IMR-90 (cell line): ENCODE measurements around the gene ZNF74. TPM values are rescaled to one million over a fixed set of nuclear protein-coding genes. Genes with fewer than 3 reads are reported as not detected.

Experiments
- ATAC-seq: fragments of 200-7000 bp; cut with Tn5 transposase; 2 replicates; pipeline ENCODE4 v1.9.1; 2020; ENCODE audit warnings: low read depth, mild to moderate bottlenecking, moderate library complexity
- BruUV-seq: library from RNA; stranded (reverse); fragments of 400-500 nt; replicated peaks from 2 replicates; lab custom pipeline; 2021; lab: Mats Ljungman, UMichigan
- CTCF ChIA-PET: fragments of 300-600 bp; formaldehyde crosslinking; extraction: SDS; loops from one replicate; lab custom pipeline; 2021; ENCODE audit warnings: antibody characterized with exemption; lab: Yijun Ruan, JAX
- POLR2A ChIA-PET: fragments of 300-600 bp; sonication (Branson Sonifier 250); formaldehyde crosslinking; loops from one replicate; lab custom pipeline; 2022; ENCODE audit warnings: antibody characterized with exemption; ENCODE audit not compliant: unreplicated experiment; lab: Charles Lee
- DNase-seq: peaks from one replicate; pipeline ENCODE4 v3.0.0; 2013
- H2AFZ ChIP-seq: replicated peaks from 2 replicates; pipeline ENCODE3; 2013; ENCODE audit warnings: low read length, mild to moderate bottlenecking; ENCODE audit not compliant: poor library complexity
- H2AK5ac ChIP-seq: 2 replicates; pipeline ENCODE4 v1.6.1; 2013; ENCODE audit warnings: low read depth, low read length, inconsistent platforms
- H2AK9ac ChIP-seq: replicated peaks from 2 replicates; pipeline ENCODE3; 2013; ENCODE audit warnings: mild to moderate bottlenecking, low read depth, low read length, moderate library complexity; ENCODE audit not compliant: poor library complexity
- H2BK120ac ChIP-seq: 2 replicates; pipeline ENCODE4 v1.6.1; 2013; ENCODE audit warnings: low read depth, low read length, inconsistent platforms
- H2BK15ac ChIP-seq: 3 replicates; pipeline ENCODE4 v1.6.1; 2013; ENCODE audit warnings: low read depth, low read length, inconsistent platforms
- H2BK20ac ChIP-seq: 2 replicates; pipeline ENCODE4 v1.6.1; 2013; ENCODE audit warnings: low read depth, mild to moderate bottlenecking, inconsistent platforms, low read length, moderate library complexity
- H2BK5ac ChIP-seq: 2 replicates; pipeline ENCODE4 v1.6.1; 2013; ENCODE audit warnings: mild to moderate bottlenecking, low read depth, low read length, inconsistent platforms; ENCODE audit not compliant: poor library complexity, severe bottlenecking
- H3K14ac ChIP-seq: replicated peaks from 2 replicates; pipeline ENCODE4 v1.6.1; 2013; ENCODE audit warnings: low read depth, low read length, inconsistent platforms
- H3K18ac ChIP-seq: 2 replicates; pipeline ENCODE4 v1.6.1; 2013; ENCODE audit warnings: low read depth, low read length, control low read depth
- H3K23ac ChIP-seq: 2 replicates; pipeline ENCODE4 v1.6.1; 2013; ENCODE audit warnings: low read depth, low read length, inconsistent platforms
- H3K27ac ChIP-seq: 2 replicates; pipeline ENCODE4 v1.5.1; 2013; ENCODE audit warnings: mild to moderate bottlenecking, control low read depth, low read length; ENCODE audit not compliant: insufficient read depth
- H3K27me3 ChIP-seq: 2 replicates; pipeline ENCODE4 v1.6.1; 2013; ENCODE audit warnings: low read length; ENCODE audit not compliant: control insufficient read depth, insufficient read depth
- H3K36me3 ChIP-seq: 2 replicates; pipeline ENCODE4 v1.6.1; 2013; ENCODE audit warnings: low read length, mixed read lengths; ENCODE audit not compliant: control insufficient read depth, insufficient read depth
- H3K4ac ChIP-seq: 2 replicates; pipeline ENCODE4 v1.6.1; 2013; ENCODE audit warnings: low read depth, low read length, inconsistent platforms
- H3K4me1 ChIP-seq: 2 replicates; pipeline ENCODE4 v1.6.1; 2013; ENCODE audit warnings: low read length, mixed read lengths; ENCODE audit not compliant: control insufficient read depth, insufficient read depth
- H3K4me2 ChIP-seq: 2 replicates; pipeline ENCODE4 v1.6.1; 2013; ENCODE audit warnings: low read depth, mild to moderate bottlenecking, control low read depth, low read length, moderate library complexity
- H3K4me3 ChIP-seq: 2 replicates; pipeline ENCODE4 v1.5.1; 2013; ENCODE audit warnings: low read depth, mild to moderate bottlenecking, control low read depth, low read length, moderate library complexity; ENCODE audit not compliant: insufficient read depth
- H3K56ac ChIP-seq: 2 replicates; pipeline ENCODE4 v1.6.1; 2013; ENCODE audit warnings: low read length, inconsistent platforms; ENCODE audit not compliant: insufficient read depth; ENCODE audit errors: extremely low read depth
- H3K79me1 ChIP-seq, 2 experiments: 2 replicates each; pipeline ENCODE4 v1.6.1; 2013; ENCODE audit warnings: low read length in 2 of 2, inconsistent platforms in 1 of 2, low read depth in 1 of 2
- H3K9ac ChIP-seq: 2 replicates; pipeline ENCODE4 v1.6.1; 2013; ENCODE audit warnings: low read depth, low read length, control low read depth
- H3K9me1 ChIP-seq: 2 replicates; pipeline ENCODE4 v1.6.1; 2013; ENCODE audit warnings: low read length, inconsistent platforms; ENCODE audit not compliant: insufficient read depth
- H3K9me3 ChIP-seq: 2 replicates; pipeline ENCODE4 v1.6.1; 2013; ENCODE audit warnings: low read length; ENCODE audit not compliant: control insufficient read depth, insufficient read depth
- H4K20me1 ChIP-seq: 2 replicates; pipeline ENCODE4 v1.6.1; 2013; ENCODE audit warnings: low read length, inconsistent platforms; ENCODE audit not compliant: insufficient read depth
- H4K5ac ChIP-seq: 2 replicates; pipeline ENCODE4 v1.6.1; 2013; ENCODE audit warnings: mild to moderate bottlenecking, low read depth, low read length, control low read depth
- H4K8ac ChIP-seq, 2 experiments: 2 replicates each; pipeline ENCODE4 v1.6.1; 2013; ENCODE audit warnings: low read depth in 2 of 2, low read length in 2 of 2, control low read depth in 1 of 2, inconsistent platforms in 1 of 2
- H4K91ac ChIP-seq: 2 replicates; pipeline ENCODE4 v1.6.1; 2013; ENCODE audit warnings: low read depth, low read length, inconsistent platforms; ENCODE audit not compliant: insufficient read depth
- CEBPB ChIP-seq: IDR thresholded peaks from 2 replicates; pipeline ENCODE4 v1.6.1; 2012; ENCODE audit warnings: low read depth, low read length, improper control_type of control experiment
- CHD1 ChIP-seq: IDR thresholded peaks from 2 replicates; pipeline ENCODE4 v1.6.1; 2012; ENCODE audit warnings: low read depth, low read length, improper control_type of control experiment
- MXI1 ChIP-seq: IDR thresholded peaks from 2 replicates; pipeline ENCODE4 v1.6.1; 2012; ENCODE audit warnings: low read depth, mild to moderate bottlenecking, low read length, moderate library complexity, borderline replicate concordance
- POLR2A ChIP-seq: IDR thresholded peaks from 2 replicates; pipeline ENCODE4 v1.6.1; 2012; ENCODE audit warnings: mild to moderate bottlenecking, low read depth, low read length
- RCOR1 ChIP-seq: IDR thresholded peaks from 2 replicates; pipeline ENCODE4 v1.6.1; 2012; ENCODE audit warnings: mild to moderate bottlenecking, low read length, improper control_type of control experiment; ENCODE audit not compliant: insufficient replicate concordance
- RFX5 ChIP-seq: IDR thresholded peaks from 2 replicates; pipeline ENCODE4 v1.8.0; 2012; ENCODE audit warnings: low read depth, mild to moderate bottlenecking, low read length, moderate library complexity
- USF2 ChIP-seq: fragments of 150-350 bp; IDR thresholded peaks from 2 replicates; pipeline ENCODE4 v1.6.1; 2017; ENCODE audit warnings: mild to moderate bottlenecking, antibody characterized with exemption, low read length, low read depth
- WGBS, 2 experiments: methylation state at CpG; one replicate each; pipeline versions ENCODE4 v1.1.5 to v1.1.7; 2013; ENCODE audit warnings: missing lambda C conversion rate in 2 of 2; ENCODE audit not compliant: insufficient read length in 1 of 2; ENCODE audit errors: extremely low coverage in 2 of 2; 5-methylcytosine and 5-hydroxymethylcytosine counted together
- dilution Hi-C: fragments of 300-500 bp; cut with HindIII; formaldehyde crosslinking; loops from one replicate; pipeline ENCODE4 v1.14.3; 2018; ENCODE audit warnings: low sequenced_read_pairs; ENCODE audit not compliant: unreplicated experiment
- in situ Hi-C: fragments of 300-500 bp; cut with MboI; formaldehyde crosslinking; loops from 3 replicates; pipeline ENCODE4 v1.14.3; 2019; ENCODE audit warnings: low sequenced_read_pairs, inconsistent platforms, mixed read lengths
- intact Hi-C: fragments of 100-400 bp; cut with micrococcal nuclease; formaldehyde crosslinking; loops from 2 replicates; pipeline ENCODE4 v1.10.0; 2022
- polyA plus RNA-seq, 3 experiments: library from polyadenylated mRNA; depleted of rRNA; stranded (reverse); fragments of >200 nt; gene quantifications; 2 replicates each; pipeline ENCODE4 v1.2.3, GENCODE V29; 2012; ENCODE audit warnings: low replicate concordance in 1 of 3
- total RNA-seq: library from RNA; depleted of rRNA; stranded (reverse); fragments of >200 nt; gene quantifications from 2 replicates; pipeline ENCODE4 v1.2.3, GENCODE V29; 2012

The ZNF74 gene
- total and polyA plus RNA-seq, 2 of the 4 experiments (the other 2 are of a cell fraction) = 7.5 to 8.4 TPM

GRCh38 chr22:20430720-20431510 lies 37.0 kb downstream of the ZNF74 start:
- Histone ChIP-seq H3K18ac (no peak overlapping the region), H2BK20ac (no peak overlapping the region), H3K79me1 (peaks cover 7 to 80% of the 10 kb centered on the region in 2 experiments; a peak in 3 of 4 replicates), H3K4me2 (no peak overlapping the region), H3K9me1 (peaks cover 28% of the 10 kb centered on the region), H3K36me3 (peaks cover 44% of the 10 kb centered on the region), H2AK9ac (no peak overlapping the region), H4K20me1 (peaks cover 86% of the 10 kb centered on the region), H2BK15ac (no peak overlapping the region), H3K14ac (no peak overlapping the region), H3K4me1 (peaks cover 17% of the 10 kb centered on the region), H2BK120ac (no peak overlapping the region), H3K56ac (no peak overlapping the region), H3K9me3 (no peaks in the 10 kb centered on the region), H3K23ac (no peak overlapping the region), H3K4me3 (no peak overlapping the region), H4K8ac (no peak overlapping the region), H3K4ac (no peak overlapping the region), H3K27ac (no peak overlapping the region), H2AK5ac (no peak overlapping the region), H2BK5ac (no peak overlapping the region), H2AFZ (no peak overlapping the region), H4K91ac (no peak overlapping the region), H3K9ac (no peak overlapping the region), H4K5ac (no peak overlapping the region), H3K27me3 (no peaks in the 10 kb centered on the region)
- ChIA-PET POLR2A (no interaction called here), CTCF (no interaction called here)
- intact Hi-C loops = no loop called here
- ATAC-seq (no peak), DNase-seq (no peak)
- 69% methylated on average over 79 of the region's 94 CpGs; no CpG with 5 or more reads in 1 of the 2 experiments for WGBS, 2 experiments
- no TSS peak for BruUV-seq
- dilution Hi-C loops = no loop called here
- TF ChIP-seq RFX5 (no peak), CHD1 (no peak), POLR2A (no peak), MXI1 (no peak), RCOR1 (no peak), USF2 (no peak), CEBPB (no peak)
- in situ Hi-C loops = no loop called here
